Heart left ventricle (tissue), 13 donors: ENCODE results near the gene CRYBB2.

Experiments
- POLR2A ChIP-seq, 2 donors: fragments of 450-650 bp; IDR thresholded peaks; one replicate each; pipeline ENCODE4 v1.6.1; 2017; ENCODE audit warnings: antibody characterized with exemption in 2 of 2, mild to moderate bottlenecking in 2 of 2, moderate library complexity in 2 of 2
- TF ChIP-seq, protein P1 (sequence below), 12 donors: fragments of 200-600 bp; sonication (generic) in 4 of 12; IDR thresholded peaks; one replicate each; pipeline versions ENCODE4 v1.5.0 to v1.8.0; 2018 to 2022; ENCODE audit warnings: antibody characterized with exemption in 12 of 12, mild to moderate bottlenecking in 5 of 12
- donor health status: ischemic (EF 13 %, LVEDD 7.1; RV severe dilation, severe dysfunction).
- donor health status: DM: no; HTN: yes; CAD: no.
- donor health status: DM: no; HTN: no; CAD: no.
- donor health status: ischemic (EF 25% LVEDD 6.9; RV normal size, moderate dysfunction).
- donor health status: ischemic (EF 25% LVEDD 5.7; RV mildly dilated, moderate dysfunction).
- donor health status: ischemic (EF 35%, LVEDD 5.7; RV mildly dilated, moderate dysfunction).
- donor health status: nonischemic (EF 11% LVEDD 7.7; RV severe dilation, severe dysfunction).
- donor health status: DM: yes; HTN: yes; CAD: no.
- donor health status: PGD.
- donor health status: ischemic (EF 29% LVEDD 5.4; RV normal size, mild dysfunction).
- donor health status: nonischemic (EF 23%, LVEDD 6.1; RV moderate dilation, normal function).

DNA sequence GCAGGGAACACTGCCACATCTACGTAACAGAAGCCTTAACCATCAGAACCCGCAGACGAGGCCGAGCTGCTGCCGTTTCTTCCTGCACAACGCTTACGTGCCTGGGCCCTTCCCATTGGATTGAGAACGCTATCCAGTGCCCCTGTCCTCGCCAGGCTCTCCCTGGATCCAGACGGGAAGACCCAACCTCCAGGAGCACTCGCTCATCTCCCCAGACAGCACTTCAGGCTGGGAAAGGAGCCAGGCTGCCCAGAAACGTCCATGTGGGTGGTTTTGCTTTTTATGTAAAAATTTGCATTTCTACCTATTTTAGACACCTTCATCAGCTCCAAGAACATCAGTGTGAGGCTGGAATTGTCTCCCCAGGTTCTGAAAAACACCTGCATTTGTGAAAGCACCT is 27.0 kb upstream of the CRYBB2 start:
- TF ChIP-seq, protein P1, sequence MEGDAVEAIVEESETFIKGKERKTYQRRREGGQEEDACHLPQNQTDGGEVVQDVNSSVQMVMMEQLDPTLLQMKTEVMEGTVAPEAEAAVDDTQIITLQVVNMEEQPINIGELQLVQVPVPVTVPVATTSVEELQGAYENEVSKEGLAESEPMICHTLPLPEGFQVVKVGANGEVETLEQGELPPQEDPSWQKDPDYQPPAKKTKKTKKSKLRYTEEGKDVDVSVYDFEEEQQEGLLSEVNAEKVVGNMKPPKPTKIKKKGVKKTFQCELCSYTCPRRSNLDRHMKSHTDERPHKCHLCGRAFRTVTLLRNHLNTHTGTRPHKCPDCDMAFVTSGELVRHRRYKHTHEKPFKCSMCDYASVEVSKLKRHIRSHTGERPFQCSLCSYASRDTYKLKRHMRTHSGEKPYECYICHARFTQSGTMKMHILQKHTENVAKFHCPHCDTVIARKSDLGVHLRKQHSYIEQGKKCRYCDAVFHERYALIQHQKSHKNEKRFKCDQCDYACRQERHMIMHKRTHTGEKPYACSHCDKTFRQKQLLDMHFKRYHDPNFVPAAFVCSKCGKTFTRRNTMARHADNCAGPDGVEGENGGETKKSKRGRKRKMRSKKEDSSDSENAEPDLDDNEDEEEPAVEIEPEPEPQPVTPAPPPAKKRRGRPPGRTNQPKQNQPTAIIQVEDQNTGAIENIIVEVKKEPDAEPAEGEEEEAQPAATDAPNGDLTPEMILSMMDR (IDR thresholded peaks at IDR 0.05): no peak
- no peak for TF ChIP-seq POLR2A (IDR thresholded peaks at IDR 0.05)
